ENCODE data around the gene RNF5. TPM values are rescaled to one million over a fixed set of nuclear protein-coding genes. Genes with fewer than 3 reads are reported as not detected.

RNF5 gene
- total and polyA plus RNA-seq, 9 of the 15 experiments (the other 6 are each of a cell fraction or from before 2014, with no cell fraction given): 62.2 to 245 (median 129) TPM

GRCh38 chr6:32128751-32129296 is 49.4 kb upstream of the RNF5 start (continued):
- TF ChIP-seq REST (IDR thresholded peaks at IDR 0.05; ENCODE audit: borderline replicate concordance) (no peak), REST (CRISPR knock-in tag; IDR thresholded peaks at IDR 0.05; ENCODE audit: low read depth) (0 out of 2 replicates have a peak, but pooled peaks have one; percentile 49), RBFOX2 (IDR thresholded peaks at IDR 0.05; ENCODE audit: low read depth, low read length) (peak; percentile 12; the same call in 1 of the 2 replicates), CHD1 (IDR thresholded peaks at IDR 0.05; ENCODE audit: low read length) (peak; percentile 26), RFX5 (IDR thresholded peaks at IDR 0.05; ENCODE audit: low read depth, low read length) (peak; percentile 27; the same call in 1 of the 2 replicates), THAP12 (CRISPR knock-in tag; IDR thresholded peaks at IDR 0.05) (peak; percentile 32; the same call in 1 of the 2 replicates), ZNF282 (CRISPR knock-in tag; IDR thresholded peaks at IDR 0.05) (0 out of 2 replicates have a peak, but pooled peaks have one; percentile 64), ZNF263 (CRISPR knock-in tag; IDR thresholded peaks at IDR 0.05; ENCODE audit: borderline replicate concordance) (0 out of 2 replicates have a peak, but pooled peaks have one; percentile 21), HBP1 (CRISPR knock-in tag; IDR thresholded peaks at IDR 0.05) (0 out of 2 replicates have a peak, but pooled peaks have one; percentile 18)

Data from K562 (cell line).